ENCODE results near the gene SEC22B. TPM values are rescaled to one million over a fixed set of nuclear protein-coding genes. Genes with fewer than 3 reads are reported as not detected.
"Not testable (repeated sequence)": the region's sequence is repeated elsewhere in the genome, so short reads cannot be mapped to it uniquely, and the experiment has no call there.

The SEC22B gene
- 32.0 and 33.2 TPM in 2 replicates for total RNA-seq

- intact Hi-C loops (cut with micrococcal nuclease), result no loop called here
These were observed at the start of gene SEC22B for GRCh38 chr1:120176092-120176855. Gene SEC22B, minus strand, starts transcription at chr1:120176520. Its CDS starts 139 bp downstream, at chr1:120176381.

GRCh38 chr1:120217933-120218332 lies 41.6 kb upstream of the SEC22B start:
- intact Hi-C loops (cut with micrococcal nuclease), result not testable (repeated sequence)

DNA sequence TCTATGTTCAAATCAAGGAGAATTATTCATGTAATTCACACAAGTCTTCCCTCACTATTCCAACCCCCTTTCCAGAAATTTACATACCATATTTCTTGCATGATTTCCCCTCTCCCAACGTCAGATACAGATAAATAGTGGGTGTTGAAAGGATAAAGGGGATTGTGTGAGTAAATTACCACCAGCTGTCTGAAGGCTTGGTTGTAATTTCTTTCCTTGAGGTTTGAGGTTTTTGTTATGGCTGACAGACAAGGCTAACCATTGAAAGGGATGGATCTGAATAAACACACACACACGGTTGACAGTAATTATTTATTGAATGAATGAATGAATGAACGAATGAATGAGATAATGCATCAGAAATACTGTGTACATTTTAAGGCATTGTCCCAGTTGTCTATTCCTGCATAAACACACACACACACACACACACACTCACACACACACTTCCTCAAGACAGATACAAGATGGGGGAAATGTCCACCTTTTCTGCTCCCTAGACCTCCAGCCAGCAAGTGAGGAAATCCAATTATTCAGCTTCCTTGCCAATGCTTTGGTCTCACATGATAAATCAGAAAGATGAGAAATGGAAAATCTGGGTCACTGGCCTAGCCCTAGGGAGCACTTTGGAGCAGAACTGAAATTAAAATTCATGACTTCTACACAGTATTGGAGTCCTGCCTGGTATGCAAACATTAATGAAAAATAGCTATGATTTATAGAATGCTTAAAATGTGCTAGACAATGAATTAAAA lies 41.0 kb upstream of the SEC22B start:
- intact Hi-C loops (cut with micrococcal nuclease), result not testable (repeated sequence)

- intact Hi-C loops (cut with micrococcal nuclease), result not testable (repeated sequence)
These were observed 37.3 kb upstream of the SEC22B start for GRCh38 chr1:120213606-120214005.

DNA sequence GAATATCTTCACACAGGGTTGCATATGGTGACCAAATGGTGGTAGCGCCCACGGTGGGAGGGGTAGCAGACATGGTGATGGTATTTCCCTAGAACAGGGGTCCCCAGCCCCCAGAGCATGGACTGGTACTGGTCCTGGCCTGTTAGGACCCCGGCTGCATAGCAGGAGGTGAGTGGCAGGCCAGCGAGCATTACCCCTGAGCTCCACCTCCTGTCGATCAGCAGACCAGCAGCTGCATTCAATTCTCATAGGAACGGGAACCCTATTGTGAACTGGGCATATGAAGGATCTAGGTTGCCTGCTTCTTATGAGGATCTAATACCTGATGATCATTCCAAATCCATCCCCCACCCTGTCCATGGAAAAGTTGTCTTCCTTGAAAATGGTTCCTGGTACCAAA lies 34.4 kb upstream of the SEC22B start:
- intact Hi-C loops (cut with micrococcal nuclease), result not testable (repeated sequence)

DNA sequence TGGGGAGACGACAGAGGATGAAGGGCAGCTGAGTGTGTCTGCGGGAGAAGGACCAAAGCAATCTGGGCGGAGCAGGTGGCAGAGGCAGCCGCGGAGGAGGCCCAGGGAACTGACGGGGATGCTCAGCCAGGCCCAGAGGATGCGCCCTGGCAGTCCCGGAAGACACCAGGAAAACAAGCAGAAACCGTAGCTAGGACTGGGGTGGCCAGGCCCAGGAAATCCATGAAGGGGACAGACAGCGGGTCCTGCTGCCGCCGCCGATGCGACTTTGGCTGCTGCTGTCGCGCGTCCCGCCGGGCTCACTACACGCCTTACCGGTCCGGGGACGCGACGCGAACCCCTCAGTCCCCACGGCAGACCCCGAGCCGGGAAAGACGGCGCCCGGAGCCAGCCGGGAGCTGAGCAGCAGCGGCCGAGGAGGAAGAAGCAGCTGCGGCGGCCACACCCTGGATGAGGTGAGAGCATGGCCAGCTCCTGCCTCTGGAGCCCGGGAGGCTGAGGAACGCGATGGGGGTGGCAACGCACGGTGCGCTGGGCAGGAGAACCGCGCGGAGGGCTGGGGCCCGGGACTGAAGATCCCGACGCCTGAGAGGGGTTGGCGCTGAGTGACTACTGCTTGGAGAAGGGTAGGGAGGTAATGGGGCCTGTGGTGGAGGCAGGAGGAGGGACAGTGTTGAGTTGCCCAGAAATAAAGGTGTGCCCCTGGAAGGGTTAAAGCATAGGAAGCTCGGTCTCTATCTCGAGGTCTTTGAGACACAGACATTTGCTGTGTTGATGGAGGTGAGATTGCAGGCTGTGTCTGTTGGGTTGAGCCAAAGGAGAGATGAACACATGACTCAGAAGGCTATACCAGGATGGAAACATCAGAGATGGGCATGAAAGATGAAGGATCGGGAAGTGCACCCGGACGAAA lies 20.8 kb upstream of the SEC22B start:
- intact Hi-C loops (cut with micrococcal nuclease), result not testable (repeated sequence)

- intact Hi-C loops (cut with micrococcal nuclease), result not testable (repeated sequence)
These were observed 12.3 kb upstream of the SEC22B start for GRCh38 chr1:120188626-120189025.

DNA sequence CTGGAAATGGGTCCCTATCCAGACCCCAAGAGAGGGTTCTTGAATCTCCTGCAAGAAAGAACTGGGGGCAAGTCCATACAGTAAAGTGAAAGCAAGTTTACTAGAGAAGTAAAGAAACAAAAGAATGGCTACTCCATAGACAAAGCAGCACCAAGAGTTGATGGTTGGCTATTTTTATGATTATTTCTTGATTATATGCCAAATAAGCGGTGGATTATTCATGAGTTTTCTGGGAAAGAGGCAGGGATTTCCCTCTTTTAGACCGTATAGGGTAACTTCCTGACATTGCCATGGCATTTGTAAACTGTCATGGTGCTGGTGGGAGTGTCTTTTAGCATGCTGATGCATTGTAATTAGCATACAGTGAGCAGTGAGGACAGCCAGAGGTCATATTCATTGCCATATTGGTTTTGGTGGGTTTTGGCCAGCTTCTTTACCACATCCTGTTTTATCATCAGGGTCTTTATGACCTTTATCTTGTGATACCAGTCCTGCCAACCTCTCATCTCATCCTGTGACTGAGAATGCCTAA lies 5.9 kb upstream of the SEC22B start:
- intact Hi-C loops (cut with micrococcal nuclease), result not testable (repeated sequence)

- intact Hi-C loops (cut with micrococcal nuclease), result not testable (repeated sequence)
These were observed 3.7 kb upstream of the SEC22B start for GRCh38 chr1:120179811-120180690.

GRCh38 chr1:120178799-120179756 lies 2.8 kb upstream of the SEC22B start:
- intact Hi-C loops (cut with micrococcal nuclease), result no loop called here

- intact Hi-C loops (cut with micrococcal nuclease), result not testable (repeated sequence)
These were observed 1.7 kb upstream of the SEC22B start for GRCh38 chr1:120178058-120178457.

GRCh38 chr1:120175688-120176087 lies 632 bp downstream of the SEC22B start:
- intact Hi-C loops (cut with micrococcal nuclease), result not testable (repeated sequence)

DNA sequence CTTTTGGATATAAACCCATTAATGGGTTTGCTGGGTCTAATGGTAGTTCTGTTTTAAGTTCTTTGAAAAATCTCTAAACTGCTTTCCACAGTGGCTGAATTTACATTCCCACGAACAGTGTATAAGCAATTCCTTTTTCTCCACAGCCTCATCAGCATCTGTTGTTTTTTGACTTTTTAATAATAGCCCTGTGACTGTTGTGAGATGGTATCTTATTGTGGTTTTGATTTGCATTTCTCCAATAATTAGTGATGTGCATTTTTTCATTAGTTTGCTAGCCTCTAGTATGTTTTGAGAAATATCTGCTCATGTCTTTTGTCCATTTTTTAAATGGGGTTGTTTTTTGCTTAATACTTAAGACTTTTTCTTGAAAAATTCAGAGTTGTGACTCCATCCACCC lies 11.6 kb downstream of the SEC22B start:
- intact Hi-C loops (cut with micrococcal nuclease), result not testable (repeated sequence)

DNA sequence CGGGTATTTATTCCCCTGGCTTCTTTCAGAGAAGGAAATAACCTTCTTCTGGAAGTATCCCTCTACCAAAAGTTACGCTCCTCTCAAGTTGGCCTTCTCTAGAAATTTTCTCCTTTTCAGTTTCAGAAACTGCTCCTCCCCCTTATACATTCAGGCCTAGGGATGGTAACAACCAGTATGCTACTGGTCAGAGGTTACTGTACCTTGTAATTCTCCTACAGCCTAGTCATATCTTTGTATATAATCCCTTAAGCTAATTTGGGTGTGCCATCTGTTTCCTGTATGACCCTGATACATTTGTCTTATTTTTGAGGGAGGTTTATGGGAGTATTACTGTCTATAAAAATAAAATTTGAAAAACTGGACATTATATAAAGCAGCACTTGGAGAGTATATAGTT lies 14.3 kb downstream of the SEC22B start:
- intact Hi-C loops (cut with micrococcal nuclease), result not testable (repeated sequence)

DNA sequence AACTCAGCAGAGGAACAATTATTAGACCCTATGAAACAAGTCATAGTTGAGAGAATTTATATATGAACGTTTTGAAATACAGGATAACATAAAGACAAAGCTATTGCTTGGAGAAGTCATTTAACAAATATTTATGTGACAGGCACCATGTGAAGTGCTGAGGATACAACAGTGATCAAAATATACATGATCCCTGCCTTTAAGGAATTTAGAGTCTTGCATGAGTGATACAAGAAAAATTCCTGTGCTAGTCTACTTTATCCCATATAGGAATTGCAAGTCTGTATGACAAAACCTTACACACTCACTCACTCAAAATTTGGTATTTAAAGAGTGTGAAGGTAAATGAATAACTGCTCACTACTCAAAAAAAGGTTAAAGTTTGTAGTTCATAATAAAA lies 17.8 kb downstream of the SEC22B start:
- intact Hi-C loops (cut with micrococcal nuclease), result not testable (repeated sequence)

GRCh38 chr1:120158086-120158485 lies 18.2 kb downstream of the SEC22B start:
- intact Hi-C loops (cut with micrococcal nuclease), result not testable (repeated sequence)

GRCh38 chr1:120150138-120150822 lies 26.0 kb downstream of the SEC22B start:
- intact Hi-C loops (cut with micrococcal nuclease), result not testable (repeated sequence)

DNA sequence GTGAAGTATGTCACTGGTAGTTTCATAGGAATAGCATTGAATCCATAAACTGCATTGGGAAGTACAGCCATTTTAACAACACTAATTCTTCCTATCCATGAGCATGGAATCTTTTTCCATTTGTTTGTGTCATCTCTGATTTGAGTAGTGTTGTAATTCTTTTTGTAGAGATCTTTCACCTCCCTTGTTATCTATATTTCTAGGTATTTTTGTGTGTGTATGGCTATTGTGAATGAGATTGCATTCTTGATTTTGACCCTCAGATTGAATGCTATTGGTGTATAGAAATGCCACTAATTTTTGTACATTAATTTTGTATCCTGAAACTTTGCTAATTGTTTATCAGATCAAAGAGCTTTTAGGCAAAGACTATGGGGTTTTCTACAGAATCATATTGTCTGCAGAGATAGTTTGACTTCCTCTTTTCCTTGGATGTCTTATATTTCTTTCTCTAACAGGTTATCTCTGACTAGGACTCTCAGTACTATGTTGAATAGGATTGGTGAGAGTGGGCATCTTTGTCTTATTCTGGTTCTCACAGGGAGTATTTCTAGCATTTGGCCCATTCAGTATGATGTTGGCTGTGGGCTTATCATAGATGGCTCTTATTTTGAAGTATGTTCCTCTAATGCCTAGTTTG lies 26.8 kb downstream of the SEC22B start:
- intact Hi-C loops (cut with micrococcal nuclease), result loop anchor here (10.0 kb wide), 1 partner anchor 265 kb away; no protein-coding TSS in a partner anchor

Measured in T-helper 1 cell treated with Interleukin-12 subunit alpha and Interleukin-12 subunit beta and Interleukin-4 antibody, amounts not matched to agents 30 ng/mL and 1 ng/mL, for 36 hours (primary cell).